Naive thymus-derived CD4-positive, alpha-beta T cell (primary cell): ENCODE results near the gene RPRD1B. TPM values are rescaled to one million over a fixed set of nuclear protein-coding genes. Genes with fewer than 3 reads are reported as not detected.

Experiments
- ATAC-seq: fragments of 150-1000 bp; cut with Tn5 transposase; 2 replicates; pipeline ENCODE4 v1.10.0; 2021; ENCODE audit warnings: mild to moderate bottlenecking, moderate library complexity
- CTCF ChIA-PET: fragments of 350-600 bp; sonication (Branson Sonifier 250); formaldehyde crosslinking; loops from one replicate; lab custom pipeline; 2021; ENCODE audit warnings: antibody characterized with exemption; lab: Charles Lee
- POLR2A ChIA-PET: fragments of 350-600 bp; sonication (Branson Sonifier 250); formaldehyde crosslinking; loops from one replicate; lab custom pipeline; 2021; ENCODE audit warnings: antibody characterized with exemption, inconsistent platforms; lab: Charles Lee
- DNase-seq, 9 donors: peaks; one replicate each; pipeline versions ENCODE4 v3.0.0 to v3.0.0-alpha.2; 2020 to 2022; ENCODE audit warnings: mixed read lengths in 1 of 9
- H3K27ac ChIP-seq: one replicate; pipeline ENCODE4 v1.7.0; 2013; ENCODE audit warnings: mild to moderate bottlenecking, low read depth, low read length, moderate library complexity
- H3K27me3 ChIP-seq, 2 donors: one replicate each; pipeline ENCODE4 v1.7.0; 2013; ENCODE audit warnings: low read length in 2 of 2, mild to moderate bottlenecking in 2 of 2, moderate library complexity in 2 of 2; ENCODE audit not compliant: control insufficient read depth in 2 of 2, insufficient read depth in 2 of 2
- H3K36me3 ChIP-seq, 3 experiments: 1 replicate in 2 of 3; 2 replicates in 1 of 3; pipeline ENCODE4 v1.7.0; 2013; ENCODE audit warnings: low read length in 3 of 3, mild to moderate bottlenecking in 3 of 3, moderate library complexity in 1 of 3; ENCODE audit not compliant: insufficient read depth in 3 of 3, control insufficient read depth in 2 of 3
- H3K4me1 ChIP-seq, 2 donors: one replicate each; pipeline ENCODE4 v1.7.0; 2013; ENCODE audit warnings: low read length in 2 of 2, mild to moderate bottlenecking in 2 of 2, moderate library complexity in 1 of 2; ENCODE audit not compliant: control insufficient read depth in 2 of 2, insufficient read depth in 2 of 2
- H3K4me3 ChIP-seq: 2 replicates; pipeline ENCODE4 v1.7.0; 2013; ENCODE audit warnings: mild to moderate bottlenecking, low read length
- H3K9me3 ChIP-seq, 3 experiments: 1 replicate in 2 of 3; 2 replicates in 1 of 3; pipeline ENCODE4 v1.7.0; 2013; ENCODE audit warnings: low read length in 3 of 3; ENCODE audit not compliant: control insufficient read depth in 2 of 3
- H3K27ac Mint-ChIP-seq, 9 donors: one replicate each; pipeline ENCODE4 v1.8.0; 2020 to 2022; ENCODE audit warnings: mixed read lengths in 9 of 9, mild to moderate bottlenecking in 8 of 9, moderate library complexity in 5 of 9, inconsistent platforms in 2 of 9
- H3K27me3 Mint-ChIP-seq, 5 donors: one replicate each; pipeline ENCODE4 v1.8.0; 2021 to 2022; ENCODE audit warnings: mixed read lengths in 5 of 5, mild to moderate bottlenecking in 1 of 5
- H3K36me3 Mint-ChIP-seq, 5 donors: one replicate each; pipeline ENCODE4 v1.8.0; 2020 to 2022; ENCODE audit warnings: mixed read lengths in 5 of 5, mild to moderate bottlenecking in 3 of 5, inconsistent platforms in 1 of 5
- H3K4me1 Mint-ChIP-seq, 7 donors: one replicate each; pipeline ENCODE4 v1.8.0; 2020 to 2022; ENCODE audit warnings: mixed read lengths in 7 of 7, mild to moderate bottlenecking in 3 of 7, inconsistent platforms in 1 of 7
- H3K4me3 Mint-ChIP-seq, 10 donors: one replicate each; pipeline ENCODE4 v1.8.0; 2020 to 2022; ENCODE audit warnings: mild to moderate bottlenecking in 10 of 10, mixed read lengths in 10 of 10, moderate library complexity in 6 of 10, inconsistent platforms in 2 of 10
- H3K9me3 Mint-ChIP-seq, 11 donors: one replicate each; pipeline ENCODE4 v1.8.0; 2020 to 2022; ENCODE audit warnings: mixed read lengths in 11 of 11, mild to moderate bottlenecking in 4 of 11, inconsistent platforms in 1 of 11, moderate library complexity in 1 of 11
- intact Hi-C, 2 donors: fragments of 100-400 bp; cut with micrococcal nuclease; formaldehyde crosslinking; loops; one replicate each; pipeline ENCODE4 v1.15.1; 2023
- polyA plus RNA-seq, 2 donors: library from polyadenylated mRNA; unstranded; fragments of 300-500 nt; fragmentation: Illumina TruSeq; gene quantifications; one replicate each; pipeline ENCODE4 v1.2.3, GENCODE V29; 2021
- total RNA-seq, 6 experiments: library from RNA in 5 of 6; stranded (reverse) in 5 of 6; gene quantifications; 1 replicate in 5 of 6; 2 replicates in 1 of 6; pipeline ENCODE4 v1.2.3 and lab custom pipeline; 2021 to 2026

Gene RPRD1B
- total and polyA plus RNA-seq, 7 experiments from 2014 or later, result 3.4 to 49.1 (median 45.3) TPM

DNA sequence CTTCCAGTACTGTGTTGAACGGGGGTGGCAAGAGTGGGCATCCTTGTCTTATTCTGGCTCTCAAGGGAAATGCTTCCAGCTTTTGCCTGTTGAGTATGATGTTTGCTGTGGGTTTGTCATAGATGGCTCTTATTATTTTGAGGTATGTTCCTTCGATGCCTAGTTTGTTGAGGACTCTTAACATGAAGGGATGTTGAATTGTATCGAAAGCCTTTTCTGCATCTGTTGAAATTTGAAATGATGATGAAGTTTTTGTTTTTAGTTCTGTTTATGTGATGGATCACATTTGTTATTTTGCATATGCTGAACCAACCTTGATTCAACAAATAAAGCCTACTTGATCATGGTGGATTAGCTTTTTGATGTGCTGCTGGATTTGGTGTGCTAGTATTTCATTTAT, 48.0 kb downstream of the RPRD1B start:
- Mint-ChIP-seq H3K4me3 (no peak overlapping the region), H3K36me3 (peaks cover 22 to 80% (median 49%) of the 10 kb centered on the region in 5 donors), H3K4me1 (peaks cover 6 to 32% (median 18%) of the 10 kb centered on the region in 7 donors), H3K27ac (no peak overlapping the region), H3K27me3 (no peaks in the 10 kb centered on the region), H3K9me3 (peaks cover 0 to 4% (median 0%) of the 10 kb centered on the region in 11 donors)
- H3K27me3 ChIP-seq, result no peaks in the 10 kb centered on the region
- H3K4me1 ChIP-seq, result no peaks in the 10 kb centered on the region
- H3K4me3 ChIP-seq, result no peak overlapping the region
- no peak for ATAC-seq
- H3K36me3 ChIP-seq, result peaks cover 5 to 56% (median 7%) of the 10 kb centered on the region in 3 experiments
- H3K27ac ChIP-seq, result no peak overlapping the region
- POLR2A ChIA-PET, result no interaction called here
- no peaks in the 10 kb centered on the region for H3K9me3 ChIP-seq
- no peak for DNase-seq
- intact Hi-C loops, result no loop called here
- CTCF ChIA-PET, result no interaction called here

DNA sequence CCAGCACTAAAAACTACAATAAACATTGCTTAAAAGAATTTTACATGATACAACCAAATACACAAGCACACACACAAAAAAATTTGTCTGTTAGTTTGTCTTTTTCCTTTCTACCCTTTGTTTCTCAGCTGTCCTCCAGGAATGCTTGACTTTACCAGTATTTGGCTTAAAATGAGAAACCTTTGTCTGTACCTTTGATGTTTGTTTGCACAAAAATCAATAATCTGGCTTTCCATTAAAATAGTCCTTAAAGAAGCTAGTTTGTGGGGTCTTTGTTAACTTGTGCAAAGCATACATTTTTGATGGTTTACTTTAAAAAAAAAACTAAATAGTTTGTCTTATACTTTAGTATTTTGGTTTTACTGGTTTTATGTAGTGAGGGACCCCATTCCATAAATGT, 49.3 kb downstream of the RPRD1B start:
- no peak overlapping the region for H3K4me3 Mint-ChIP-seq
- H3K4me1 Mint-ChIP-seq, result peaks cover 6 to 29% (median 15%) of the 10 kb centered on the region in 7 donors
- intact Hi-C loops, result no loop called here
- no peaks in the 10 kb centered on the region for H3K27me3 Mint-ChIP-seq
- H3K4me3 ChIP-seq, result no peak overlapping the region
- H3K27me3 ChIP-seq, result no peaks in the 10 kb centered on the region
- peaks cover 5 to 61% (median 7%) of the 10 kb centered on the region in 3 experiments for H3K36me3 ChIP-seq
- DNase-seq, result no peak
- ATAC-seq, result no peak
- CTCF ChIA-PET, result no interaction called here
- H3K27ac Mint-ChIP-seq, result peak overlapping the region in 1 of 9 donors; percentile 12
- POLR2A ChIA-PET, result no interaction called here
- H3K27ac ChIP-seq, result no peak overlapping the region
- H3K9me3 ChIP-seq, result no peaks in the 10 kb centered on the region
- peaks cover 0 to 4% (median 0%) of the 10 kb centered on the region in 11 donors for H3K9me3 Mint-ChIP-seq
- H3K4me1 ChIP-seq, result no peaks in the 10 kb centered on the region
- peaks cover 21 to 79% (median 47%) of the 10 kb centered on the region in 5 donors for H3K36me3 Mint-ChIP-seq

DNA sequence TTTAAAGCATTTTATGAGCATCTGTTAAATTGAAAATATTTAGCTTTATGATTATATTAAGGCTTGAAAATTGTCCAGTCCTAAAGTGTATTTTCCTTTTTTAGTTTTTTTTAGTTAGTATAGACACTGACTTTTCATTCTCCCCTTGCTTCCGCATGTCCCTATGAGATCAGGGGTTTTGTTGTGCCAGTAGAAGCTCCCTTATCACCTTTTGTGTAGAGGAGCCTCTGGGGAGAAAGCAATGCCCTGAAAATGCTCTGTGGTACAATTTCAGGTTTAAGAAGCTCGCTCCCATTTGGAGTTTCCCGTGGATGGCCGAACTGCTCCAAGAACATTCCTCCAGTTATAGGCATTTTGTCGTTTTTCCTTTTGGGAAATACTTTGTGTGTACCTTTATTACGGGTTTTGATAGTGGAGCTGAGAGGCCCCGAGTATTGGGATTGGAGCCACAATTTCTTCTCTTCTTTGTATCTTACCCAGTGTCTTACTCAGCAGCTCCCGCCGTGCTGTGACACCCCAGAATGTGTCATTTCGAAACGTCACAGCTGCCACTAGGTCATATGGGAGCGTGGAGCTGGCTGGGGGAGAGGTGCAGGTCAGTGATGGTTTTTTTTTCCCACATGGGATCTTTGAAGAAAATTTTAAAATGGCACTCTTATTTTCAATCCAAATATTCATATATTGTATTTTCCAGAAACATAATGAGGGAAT, 49.9 kb downstream of the RPRD1B start:
- Mint-ChIP-seq H3K27me3 (no peaks in the 10 kb centered on the region), H3K27ac (peak overlapping the region in 2 of 9 donors; percentile 36 to 63), H3K4me3 (no peak overlapping the region), H3K4me1 (peaks cover 6 to 26% (median 17%) of the 10 kb centered on the region in 7 donors), H3K36me3 (peaks cover 22 to 80% (median 47%) of the 10 kb centered on the region in 5 donors), H3K9me3 (peaks cover 0 to 4% (median 0%) of the 10 kb centered on the region in 11 donors)
- no peaks in the 10 kb centered on the region for H3K27me3 ChIP-seq
- no peak overlapping the region for H3K4me3 ChIP-seq
- no peaks in the 10 kb centered on the region for H3K4me1 ChIP-seq
- ATAC-seq (no peak), DNase-seq (no peak)
- H3K9me3 ChIP-seq, result no peaks in the 10 kb centered on the region
- peaks cover 4 to 67% (median 7%) of the 10 kb centered on the region in 3 experiments for H3K36me3 ChIP-seq
- ChIA-PET CTCF (no interaction called here), POLR2A (no interaction called here)
- intact Hi-C loops, result no loop called here
- H3K27ac ChIP-seq, result no peak overlapping the region

DNA sequence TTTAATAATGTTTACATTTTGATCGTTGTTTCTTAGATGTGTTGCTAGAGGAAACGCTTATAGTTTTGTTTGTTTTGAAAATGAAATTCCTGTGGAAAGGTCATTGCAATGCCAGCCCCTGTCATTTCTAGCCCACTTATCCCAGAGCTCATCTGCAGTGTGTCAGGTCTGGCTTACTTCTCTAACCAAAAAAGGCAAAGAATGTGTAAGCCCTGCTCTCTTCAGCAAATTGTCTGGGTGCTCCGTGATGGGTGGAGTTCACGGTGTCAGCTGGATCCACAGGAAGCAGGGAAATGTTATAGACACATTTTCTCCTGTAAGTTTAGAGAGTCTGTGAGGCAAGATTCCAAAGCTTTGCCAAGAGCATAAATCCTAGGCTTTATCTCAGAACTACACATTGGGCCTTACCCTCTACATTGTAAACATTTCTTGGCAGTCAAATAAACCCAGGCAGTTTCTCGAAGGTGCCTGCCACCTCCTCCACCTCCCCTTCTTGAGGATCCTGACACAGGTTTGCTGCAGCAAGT, 50.9 kb downstream of the RPRD1B start:
- Histone ChIP-seq H3K4me1 (no peaks in the 10 kb centered on the region), H3K27me3 (no peaks in the 10 kb centered on the region), H3K9me3 (no peaks in the 10 kb centered on the region), H3K36me3 (peaks cover 0 to 71% (median 14%) of the 10 kb centered on the region in 3 experiments), H3K4me3 (no peak overlapping the region), H3K27ac (no peak overlapping the region)
- H3K27ac Mint-ChIP-seq, result no peak overlapping the region
- DNase-seq (no peak), ATAC-seq (no peak)
- peaks cover 17 to 77% (median 45%) of the 10 kb centered on the region in 5 donors for H3K36me3 Mint-ChIP-seq
- intact Hi-C loops, result no loop called here
- peaks cover 0 to 2% (median 0%) of the 10 kb centered on the region in 11 donors for H3K9me3 Mint-ChIP-seq
- H3K27me3 Mint-ChIP-seq, result no peaks in the 10 kb centered on the region
- no peak overlapping the region for H3K4me3 Mint-ChIP-seq
- POLR2A ChIA-PET, result no interaction called here
- H3K4me1 Mint-ChIP-seq, result peaks cover 6 to 26% (median 18%) of the 10 kb centered on the region in 7 donors
- CTCF ChIA-PET, result no interaction called here

DNA sequence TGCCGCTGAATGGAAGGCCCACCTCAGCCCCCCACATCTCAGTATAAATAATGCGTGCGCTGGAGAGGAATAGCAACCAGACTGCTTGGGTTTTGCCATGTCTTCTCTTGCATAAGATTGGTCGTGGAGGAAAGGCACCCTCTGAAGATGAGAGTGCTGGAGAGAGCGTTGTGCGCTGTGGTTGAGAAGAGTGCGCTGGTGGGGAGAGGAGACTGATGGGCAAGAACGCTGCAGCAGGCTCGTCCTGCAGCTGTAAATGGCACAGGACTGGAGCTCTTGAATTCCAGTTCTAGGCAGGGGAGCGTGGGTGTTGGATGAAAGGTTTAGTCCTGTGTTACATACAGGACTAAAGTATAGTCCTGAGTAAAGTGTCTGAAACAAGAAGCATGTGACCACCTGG, 51.5 kb downstream of the RPRD1B start:
- Histone ChIP-seq H3K9me3 (no peaks in the 10 kb centered on the region), H3K27ac (no peak overlapping the region), H3K27me3 (no peaks in the 10 kb centered on the region), H3K36me3 (peaks cover 0 to 75% (median 14%) of the 10 kb centered on the region in 3 experiments), H3K4me3 (no peak overlapping the region), H3K4me1 (no peaks in the 10 kb centered on the region)
- ChIA-PET CTCF (no interaction called here), POLR2A (no interaction called here)
- H3K36me3 Mint-ChIP-seq, result peaks cover 15 to 77% (median 40%) of the 10 kb centered on the region in 5 donors
- H3K9me3 Mint-ChIP-seq, result peaks cover 0 to 2% (median 0%) of the 10 kb centered on the region in 11 donors
- no peaks in the 10 kb centered on the region for H3K27me3 Mint-ChIP-seq
- intact Hi-C loops, result no loop called here
- DNase-seq (no peak), ATAC-seq (no peak)
- no peak overlapping the region for H3K4me3 Mint-ChIP-seq
- H3K4me1 Mint-ChIP-seq, result peaks cover 6 to 22% (median 13%) of the 10 kb centered on the region in 7 donors
- peak overlapping the region in 1 of 9 donors; percentile 62 for H3K27ac Mint-ChIP-seq

DNA sequence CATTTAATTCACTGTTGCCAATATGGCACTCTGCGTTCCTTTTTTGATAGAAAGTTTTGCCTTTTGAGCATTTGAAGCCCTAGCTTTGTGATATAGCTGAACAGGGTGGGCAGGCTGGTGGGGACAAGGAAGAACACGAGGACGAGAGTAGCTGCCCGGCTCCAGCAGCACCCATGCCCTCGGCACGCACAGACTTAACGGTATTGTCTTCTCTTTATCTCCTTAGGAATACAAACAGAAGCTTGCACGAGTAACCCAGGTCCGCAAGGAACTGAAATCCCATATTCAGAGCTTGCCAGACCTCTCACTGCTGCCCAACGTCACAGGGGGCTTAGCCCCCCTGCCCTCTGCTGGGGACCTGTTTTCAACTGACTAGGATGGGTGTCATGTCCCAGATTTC, 56.0 kb downstream of the RPRD1B start:
- ATAC-seq, result no peak
- Histone ChIP-seq H3K4me1 (peaks cover 0 to 25% of the 10 kb centered on the region in 2 donors), H3K27me3 (no peaks in the 10 kb centered on the region), H3K27ac (no peak overlapping the region), H3K9me3 (no peaks in the 10 kb centered on the region), H3K36me3 (peaks cover 0 to 71% (median 7%) of the 10 kb centered on the region in 3 experiments), H3K4me3 (no peak overlapping the region)
- Mint-ChIP-seq H3K27ac (peak overlapping the region in 1 of 9 donors; percentile 9), H3K36me3 (peaks cover 14 to 50% (median 30%) of the 10 kb centered on the region in 5 donors), H3K4me3 (no peak overlapping the region), H3K4me1 (peaks cover 9 to 31% (median 16%) of the 10 kb centered on the region in 7 donors), H3K9me3 (no peaks in the 10 kb centered on the region), H3K27me3 (no peaks in the 10 kb centered on the region)
- CTCF ChIA-PET, result no interaction called here
- DNase-seq, result no peak
- POLR2A ChIA-PET, result no interaction called here
- intact Hi-C loops, result no loop called here
